WTC11 (cell line): ENCODE data around the gene MACF1. TPM values are rescaled to one million over a fixed set of nuclear protein-coding genes. Genes with fewer than 3 reads are reported as not detected.
"Not testable (repeated sequence)": the region's sequence is repeated elsewhere in the genome, so short reads cannot be mapped to it uniquely, and the experiment has no call there.

Experiments used
- ATAC-seq: fragments of 200-7000 bp; cut with Tn5 transposase; 2 replicates; pipeline ENCODE4 v1.10.0; 2021; ENCODE audit warnings: mild to moderate bottlenecking, moderate library complexity
- CTCF ChIA-PET: fragments of 300-600 bp; sonication (Branson Sonifier 250); formaldehyde crosslinking; loops from one replicate; lab custom pipeline; 2021; ENCODE audit warnings: antibody characterized with exemption; lab: Charles Lee
- POLR2A ChIA-PET: fragments of 350-600 bp; sonication (Branson Sonifier 250); formaldehyde crosslinking; loops from one replicate; lab custom pipeline; 2021; ENCODE audit warnings: antibody characterized with exemption; lab: Charles Lee
- DNase-seq: peaks from one replicate; pipeline ENCODE4 v3.0.0; 2021; ENCODE audit warnings: low spot score
- H3K27ac Mint-ChIP-seq: 2 replicates; pipeline ENCODE4 v1.8.0; 2021; ENCODE audit warnings: mixed read lengths
- H3K27me3 Mint-ChIP-seq: 2 replicates; pipeline ENCODE4 v1.8.0; 2021; ENCODE audit warnings: low read depth, mild to moderate bottlenecking, moderate library complexity, mixed read lengths
- H3K36me3 Mint-ChIP-seq: 2 replicates; pipeline ENCODE4 v1.8.0; 2021; ENCODE audit warnings: mixed read lengths
- H3K4me1 Mint-ChIP-seq: 2 replicates; pipeline ENCODE4 v1.8.0; 2022; ENCODE audit warnings: mixed read lengths
- H3K4me3 Mint-ChIP-seq: 2 replicates; pipeline ENCODE4 v1.8.0; 2021; ENCODE audit warnings: mild to moderate bottlenecking, moderate library complexity, mixed read lengths
- H3K9me3 Mint-ChIP-seq: 2 replicates; pipeline ENCODE4 v1.8.0; 2021; ENCODE audit warnings: mixed read lengths
- JUN ChIP-seq: sonication (generic); formaldehyde crosslinking; IDR thresholded peaks from 2 replicates; pipeline ENCODE4 v1.8.0; 2023; ENCODE audit warnings: mild to moderate bottlenecking, missing genetic modification reagents
- NFYB ChIP-seq: sonication (generic); formaldehyde crosslinking; conservative IDR thresholded peaks from 2 replicates; pipeline ENCODE4 v1.8.0; 2022; ENCODE audit warnings: low read depth, missing genetic modification reagents
- NR2C2 ChIP-seq: sonication (generic); formaldehyde crosslinking; IDR thresholded peaks from 2 replicates; pipeline ENCODE4 v1.8.0; 2022; ENCODE audit warnings: mild to moderate bottlenecking, missing genetic modification reagents
- SMAD4 ChIP-seq: sonication (generic); formaldehyde crosslinking; IDR thresholded peaks from 2 replicates; pipeline ENCODE4 v1.8.0; 2022; ENCODE audit warnings: mild to moderate bottlenecking, missing genetic modification reagents
- TCF7 ChIP-seq: sonication (generic); formaldehyde crosslinking; IDR thresholded peaks from 2 replicates; pipeline ENCODE4 v1.8.0; 2022; ENCODE audit warnings: mild to moderate bottlenecking, low read depth, missing genetic modification reagents, moderate library complexity
- ZNF138 ChIP-seq: sonication (generic); formaldehyde crosslinking; conservative IDR thresholded peaks from 2 replicates; pipeline ENCODE4 v1.8.1; 2022; ENCODE audit warnings: mild to moderate bottlenecking, moderate library complexity, missing genetic modification reagents
- total RNA-seq: library from RNA; stranded (reverse); gene quantifications from 3 replicates; pipeline ENCODE4 v1.2.3, GENCODE V29; 2021
- TF ChIP-seq, protein P1 (sequence below): fragments of 250-450 bp; sonication (Bioruptor Pico); IDR thresholded peaks from 2 replicates; pipeline ENCODE4 v1.8.0; 2021; ENCODE audit warnings: mild to moderate bottlenecking
- TF ChIP-seq, protein P2 (sequence below): sonication (generic); formaldehyde crosslinking; IDR thresholded peaks from 2 replicates; pipeline ENCODE4 v1.8.1; 2023; ENCODE audit warnings: mild to moderate bottlenecking, missing genetic modification reagents
- TF ChIP-seq, protein P3 (sequence below): sonication (generic); formaldehyde crosslinking; conservative IDR thresholded peaks from 2 replicates; pipeline ENCODE4 v1.8.1; 2022; ENCODE audit warnings: mild to moderate bottlenecking, missing genetic modification reagents
- TF ChIP-seq, protein P4 (sequence below): sonication (generic); formaldehyde crosslinking; IDR thresholded peaks from 2 replicates; pipeline ENCODE4 v1.8.1; 2023; ENCODE audit warnings: mild to moderate bottlenecking, missing genetic modification reagents, moderate library complexity
- TF ChIP-seq, protein P5 (sequence below): fragments of 250-450 bp; sonication (Bioruptor Pico); IDR thresholded peaks from 2 replicates; pipeline ENCODE4 v2.1.2; 2022; ENCODE audit warnings: mild to moderate bottlenecking, moderate library complexity
- TF ChIP-seq, protein P6 (sequence below): sonication (generic); formaldehyde crosslinking; IDR thresholded peaks from 2 replicates; pipeline ENCODE4 v1.8.0; 2022; ENCODE audit warnings: missing genetic modification reagents
- TF ChIP-seq, protein P7 (sequence below): sonication (generic); formaldehyde crosslinking; IDR thresholded peaks from 2 replicates; pipeline ENCODE4 v1.8.0; 2022; ENCODE audit warnings: mild to moderate bottlenecking, missing genetic modification reagents

The MACF1 gene
- total RNA-seq, 1 experiment from 2014 or later, result 327 TPM

DNA sequence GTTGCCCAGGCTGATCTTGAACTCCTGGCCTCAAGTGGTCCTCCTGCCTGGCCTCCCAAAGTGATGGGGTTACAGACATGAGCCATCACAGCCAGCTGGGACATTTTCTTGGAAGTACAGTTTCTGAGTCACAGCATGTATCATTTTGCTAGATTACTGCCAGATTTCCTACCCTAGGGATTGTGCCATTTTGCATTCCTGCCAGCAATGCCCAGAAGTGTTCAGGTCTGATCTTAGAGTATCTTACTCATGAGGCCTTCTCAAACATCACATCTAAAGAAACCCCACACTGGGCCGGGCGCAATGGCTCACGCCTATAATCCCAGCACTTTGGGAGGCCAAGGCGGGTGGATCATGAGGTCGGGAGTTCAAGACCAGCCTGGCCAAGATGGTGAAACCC is 297.2 kb downstream of the MACF1 start:
- no peak for DNase-seq
- ATAC-seq, result no peak
- Mint-ChIP-seq H3K27ac (no peak overlapping the region), H3K36me3 (no peaks in the 10 kb centered on the region), H3K9me3 (peaks cover 4% of the 10 kb centered on the region), H3K4me3 (no peak overlapping the region), H3K27me3 (peaks cover under 1% of the 10 kb centered on the region; the same call in 1 of the 2 replicates), H3K4me1 (peaks cover 14% of the 10 kb centered on the region)
- TF ChIP-seq, protein P1, sequence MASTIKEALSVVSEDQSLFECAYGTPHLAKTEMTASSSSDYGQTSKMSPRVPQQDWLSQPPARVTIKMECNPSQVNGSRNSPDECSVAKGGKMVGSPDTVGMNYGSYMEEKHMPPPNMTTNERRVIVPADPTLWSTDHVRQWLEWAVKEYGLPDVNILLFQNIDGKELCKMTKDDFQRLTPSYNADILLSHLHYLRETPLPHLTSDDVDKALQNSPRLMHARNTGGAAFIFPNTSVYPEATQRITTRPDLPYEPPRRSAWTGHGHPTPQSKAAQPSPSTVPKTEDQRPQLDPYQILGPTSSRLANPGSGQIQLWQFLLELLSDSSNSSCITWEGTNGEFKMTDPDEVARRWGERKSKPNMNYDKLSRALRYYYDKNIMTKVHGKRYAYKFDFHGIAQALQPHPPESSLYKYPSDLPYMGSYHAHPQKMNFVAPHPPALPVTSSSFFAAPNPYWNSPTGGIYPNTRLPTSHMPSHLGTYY, result no peak
- TF ChIP-seq, protein P2, sequence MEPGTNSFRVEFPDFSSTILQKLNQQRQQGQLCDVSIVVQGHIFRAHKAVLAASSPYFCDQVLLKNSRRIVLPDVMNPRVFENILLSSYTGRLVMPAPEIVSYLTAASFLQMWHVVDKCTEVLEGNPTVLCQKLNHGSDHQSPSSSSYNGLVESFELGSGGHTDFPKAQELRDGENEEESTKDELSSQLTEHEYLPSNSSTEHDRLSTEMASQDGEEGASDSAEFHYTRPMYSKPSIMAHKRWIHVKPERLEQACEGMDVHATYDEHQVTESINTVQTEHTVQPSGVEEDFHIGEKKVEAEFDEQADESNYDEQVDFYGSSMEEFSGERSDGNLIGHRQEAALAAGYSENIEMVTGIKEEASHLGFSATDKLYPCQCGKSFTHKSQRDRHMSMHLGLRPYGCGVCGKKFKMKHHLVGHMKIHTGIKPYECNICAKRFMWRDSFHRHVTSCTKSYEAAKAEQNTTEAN, result no peak
- no peak for TF ChIP-seq NFYB (CRISPR knock-in tag)
- TF ChIP-seq NR2C2, result no peak
- no peak for TF ChIP-seq JUN (CRISPR knock-in tag)
- TF ChIP-seq, protein P3, sequence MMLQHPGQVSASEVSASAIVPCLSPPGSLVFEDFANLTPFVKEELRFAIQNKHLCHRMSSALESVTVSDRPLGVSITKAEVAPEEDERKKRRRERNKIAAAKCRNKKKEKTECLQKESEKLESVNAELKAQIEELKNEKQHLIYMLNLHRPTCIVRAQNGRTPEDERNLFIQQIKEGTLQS (CRISPR knock-in tag), result no peak
- TF ChIP-seq, protein P4, sequence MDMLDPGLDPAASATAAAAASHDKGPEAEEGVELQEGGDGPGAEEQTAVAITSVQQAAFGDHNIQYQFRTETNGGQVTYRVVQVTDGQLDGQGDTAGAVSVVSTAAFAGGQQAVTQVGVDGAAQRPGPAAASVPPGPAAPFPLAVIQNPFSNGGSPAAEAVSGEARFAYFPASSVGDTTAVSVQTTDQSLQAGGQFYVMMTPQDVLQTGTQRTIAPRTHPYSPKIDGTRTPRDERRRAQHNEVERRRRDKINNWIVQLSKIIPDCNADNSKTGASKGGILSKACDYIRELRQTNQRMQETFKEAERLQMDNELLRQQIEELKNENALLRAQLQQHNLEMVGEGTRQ (CRISPR knock-in tag), result no peak
- TF ChIP-seq SMAD4 (CRISPR knock-in tag), result no peak
- no peak for TF ChIP-seq ZNF138
- TF ChIP-seq, protein P5, sequence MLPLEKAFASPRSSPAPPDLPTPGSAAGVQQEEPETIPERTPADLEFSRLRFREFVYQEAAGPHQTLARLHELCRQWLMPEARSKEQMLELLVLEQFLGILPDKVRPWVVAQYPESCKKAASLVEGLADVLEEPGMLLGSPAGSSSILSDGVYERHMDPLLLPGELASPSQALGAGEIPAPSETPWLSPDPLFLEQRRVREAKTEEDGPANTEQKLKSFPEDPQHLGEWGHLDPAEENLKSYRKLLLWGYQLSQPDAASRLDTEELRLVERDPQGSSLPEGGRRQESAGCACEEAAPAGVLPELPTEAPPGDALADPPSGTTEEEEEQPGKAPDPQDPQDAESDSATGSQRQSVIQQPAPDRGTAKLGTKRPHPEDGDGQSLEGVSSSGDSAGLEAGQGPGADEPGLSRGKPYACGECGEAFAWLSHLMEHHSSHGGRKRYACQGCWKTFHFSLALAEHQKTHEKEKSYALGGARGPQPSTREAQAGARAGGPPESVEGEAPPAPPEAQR, result no peak
- TF ChIP-seq TCF7 (CRISPR knock-in tag), result no peak
- TF ChIP-seq, protein P6, sequence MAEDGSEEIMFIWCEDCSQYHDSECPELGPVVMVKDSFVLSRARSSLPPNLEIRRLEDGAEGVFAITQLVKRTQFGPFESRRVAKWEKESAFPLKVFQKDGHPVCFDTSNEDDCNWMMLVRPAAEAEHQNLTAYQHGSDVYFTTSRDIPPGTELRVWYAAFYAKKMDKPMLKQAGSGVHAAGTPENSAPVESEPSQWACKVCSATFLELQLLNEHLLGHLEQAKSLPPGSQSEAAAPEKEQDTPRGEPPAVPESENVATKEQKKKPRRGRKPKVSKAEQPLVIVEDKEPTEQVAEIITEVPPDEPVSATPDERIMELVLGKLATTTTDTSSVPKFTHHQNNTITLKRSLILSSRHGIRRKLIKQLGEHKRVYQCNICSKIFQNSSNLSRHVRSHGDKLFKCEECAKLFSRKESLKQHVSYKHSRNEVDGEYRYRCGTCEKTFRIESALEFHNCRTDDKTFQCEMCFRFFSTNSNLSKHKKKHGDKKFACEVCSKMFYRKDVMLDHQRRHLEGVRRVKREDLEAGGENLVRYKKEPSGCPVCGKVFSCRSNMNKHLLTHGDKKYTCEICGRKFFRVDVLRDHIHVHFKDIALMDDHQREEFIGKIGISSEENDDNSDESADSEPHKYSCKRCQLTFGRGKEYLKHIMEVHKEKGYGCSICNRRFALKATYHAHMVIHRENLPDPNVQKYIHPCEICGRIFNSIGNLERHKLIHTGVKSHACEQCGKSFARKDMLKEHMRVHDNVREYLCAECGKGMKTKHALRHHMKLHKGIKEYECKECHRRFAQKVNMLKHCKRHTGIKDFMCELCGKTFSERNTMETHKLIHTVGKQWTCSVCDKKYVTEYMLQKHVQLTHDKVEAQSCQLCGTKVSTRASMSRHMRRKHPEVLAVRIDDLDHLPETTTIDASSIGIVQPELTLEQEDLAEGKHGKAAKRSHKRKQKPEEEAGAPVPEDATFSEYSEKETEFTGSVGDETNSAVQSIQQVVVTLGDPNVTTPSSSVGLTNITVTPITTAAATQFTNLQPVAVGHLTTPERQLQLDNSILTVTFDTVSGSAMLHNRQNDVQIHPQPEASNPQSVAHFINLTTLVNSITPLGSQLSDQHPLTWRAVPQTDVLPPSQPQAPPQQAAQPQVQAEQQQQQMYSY (CRISPR knock-in tag), result no peak
- TF ChIP-seq, protein P7, sequence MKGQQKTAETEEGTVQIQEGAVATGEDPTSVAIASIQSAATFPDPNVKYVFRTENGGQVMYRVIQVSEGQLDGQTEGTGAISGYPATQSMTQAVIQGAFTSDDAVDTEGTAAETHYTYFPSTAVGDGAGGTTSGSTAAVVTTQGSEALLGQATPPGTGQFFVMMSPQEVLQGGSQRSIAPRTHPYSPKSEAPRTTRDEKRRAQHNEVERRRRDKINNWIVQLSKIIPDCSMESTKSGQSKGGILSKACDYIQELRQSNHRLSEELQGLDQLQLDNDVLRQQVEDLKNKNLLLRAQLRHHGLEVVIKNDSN (CRISPR knock-in tag), result no peak
- ChIA-PET CTCF (no interaction called here), POLR2A (no interaction called here)

DNA sequence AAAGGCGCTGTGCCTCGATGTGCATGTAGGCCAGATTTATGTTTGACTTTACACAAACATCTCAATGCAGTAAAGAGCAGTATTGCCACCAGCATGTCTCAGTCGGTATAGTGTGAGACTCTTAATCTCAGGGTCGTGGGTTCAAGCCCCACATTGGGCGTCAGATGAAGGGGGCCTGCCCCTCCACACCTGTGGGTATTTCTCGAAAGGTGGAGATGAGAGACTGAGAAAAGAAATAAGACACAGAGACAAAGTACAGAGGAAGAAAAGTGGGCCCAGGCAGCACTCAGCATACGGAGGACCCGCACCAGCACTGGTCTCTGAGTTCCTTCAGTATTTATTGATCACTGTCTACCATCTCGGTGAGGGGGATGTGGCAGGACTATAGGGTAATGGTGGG is 299.9 kb downstream of the MACF1 start:
- DNase-seq, H3K9me3 Mint-ChIP-seq, POLR2A ChIA-PET, ATAC-seq, H3K36me3 Mint-ChIP-seq, H3K4me3 Mint-ChIP-seq, H3K27ac Mint-ChIP-seq, CTCF ChIA-PET: not testable (repeated sequence)
- peaks cover 15% of the 10 kb centered on the region for H3K4me1 Mint-ChIP-seq
- H3K27me3 Mint-ChIP-seq, result peaks cover 13% of the 10 kb centered on the region
